IgD-negative memory B cell (primary cell): ENCODE measurements around the gene IRF1. TPM values are rescaled to one million over a fixed set of nuclear protein-coding genes. Genes with fewer than 3 reads are reported as not detected.
A peak's percentile ranks its signal among the peaks of the same experiment; 100 is the strongest.

Experiments used
- H3K27ac Mint-ChIP-seq, 3 donors: one replicate each; pipeline ENCODE4 v1.8.0; 2020 to 2022; ENCODE audit warnings: mild to moderate bottlenecking in 3 of 3, mixed read lengths in 3 of 3, moderate library complexity in 1 of 3
- H3K27me3 Mint-ChIP-seq: one replicate; pipeline ENCODE4 v1.8.0; 2021; ENCODE audit warnings: mixed read lengths
- H3K36me3 Mint-ChIP-seq: one replicate; pipeline ENCODE4 v1.8.0; 2020; ENCODE audit warnings: mild to moderate bottlenecking, mixed read lengths
- H3K4me1 Mint-ChIP-seq, 3 donors: one replicate each; pipeline ENCODE4 v1.8.0; 2020 to 2022; ENCODE audit warnings: mixed read lengths in 3 of 3, mild to moderate bottlenecking in 1 of 3
- H3K4me3 Mint-ChIP-seq, 4 donors: one replicate each; pipeline ENCODE4 v1.8.0; 2020 to 2022; ENCODE audit warnings: mild to moderate bottlenecking in 4 of 4, mixed read lengths in 4 of 4, moderate library complexity in 3 of 4
- H3K9me3 Mint-ChIP-seq, 3 donors: one replicate each; pipeline ENCODE4 v1.8.0; 2020 to 2021; ENCODE audit warnings: mixed read lengths in 3 of 3, mild to moderate bottlenecking in 1 of 3
- polyA plus RNA-seq: library from polyadenylated mRNA; unstranded; fragments of 300-500 nt; fragmentation: Illumina TruSeq; gene quantifications from one replicate; pipeline ENCODE4 v1.2.3, GENCODE V29; 2021

Gene IRF1
- polyA plus RNA-seq, 1 donor from 2014 or later, result 207 TPM

DNA sequence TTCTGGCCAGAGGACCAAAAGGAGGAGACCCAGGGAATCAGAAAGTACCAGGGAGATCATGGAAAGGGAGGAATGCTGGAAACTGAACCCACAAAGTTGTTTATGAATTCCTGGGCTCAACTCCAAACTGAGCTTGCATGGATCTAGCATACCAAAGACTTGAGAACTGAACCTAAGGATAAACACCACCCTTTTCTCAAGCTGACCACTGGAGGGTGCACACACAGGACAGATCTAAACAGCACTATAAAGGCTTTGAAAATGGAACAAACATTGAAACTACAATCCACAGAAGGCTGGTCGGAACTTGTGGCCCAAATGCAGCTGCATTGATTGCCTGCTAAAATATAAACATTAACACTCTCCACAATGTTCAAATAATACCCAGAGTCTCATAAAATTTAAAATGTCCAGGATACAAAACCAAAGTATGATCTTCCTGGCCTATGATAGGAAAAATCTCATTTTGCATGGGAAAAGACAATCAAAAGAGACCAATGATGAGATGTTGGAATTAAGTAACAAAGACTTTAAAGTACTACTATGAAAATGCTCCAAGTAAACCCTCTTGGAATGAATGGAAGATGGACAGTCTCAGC is 15.6 kb upstream of the IRF1 start:
- peaks cover 7 to 11% (median 11%) of the 10 kb centered on the region in 3 donors for H3K4me1 Mint-ChIP-seq
- H3K27me3 Mint-ChIP-seq, result no peaks in the 10 kb centered on the region
- no peak overlapping the region for H3K27ac Mint-ChIP-seq
- peaks cover 2% of the 10 kb centered on the region for H3K36me3 Mint-ChIP-seq
- H3K9me3 Mint-ChIP-seq, result no peaks in the 10 kb centered on the region
- no peak overlapping the region for H3K4me3 Mint-ChIP-seq

GRCh38 chr5:132505641-132506040 is 15.1 kb upstream of the IRF1 start:
- peaks cover 2% of the 10 kb centered on the region for H3K36me3 Mint-ChIP-seq
- no peaks in the 10 kb centered on the region for H3K9me3 Mint-ChIP-seq
- no peak overlapping the region for H3K4me3 Mint-ChIP-seq
- H3K27me3 Mint-ChIP-seq, result no peaks in the 10 kb centered on the region
- peaks cover 9 to 17% (median 14%) of the 10 kb centered on the region in 3 donors for H3K4me1 Mint-ChIP-seq
- H3K27ac Mint-ChIP-seq, result no peak overlapping the region

GRCh38 chr5:132504746-132505145 is 14.2 kb upstream of the IRF1 start:
- H3K27me3 Mint-ChIP-seq, result no peaks in the 10 kb centered on the region
- no peak overlapping the region for H3K4me3 Mint-ChIP-seq
- no peaks in the 10 kb centered on the region for H3K9me3 Mint-ChIP-seq
- no peak overlapping the region for H3K27ac Mint-ChIP-seq
- H3K4me1 Mint-ChIP-seq, result peaks cover 15 to 22% (median 19%) of the 10 kb centered on the region in 3 donors
- H3K36me3 Mint-ChIP-seq, result peaks cover 1% of the 10 kb centered on the region

- H3K36me3 Mint-ChIP-seq, result no peaks in the 10 kb centered on the region
- peak overlapping the region in 1 of 3 donors; percentile 55 for H3K27ac Mint-ChIP-seq
- H3K4me3 Mint-ChIP-seq, result peak overlapping the region in 2 of 4 donors; percentile 42 to 66
- no peaks in the 10 kb centered on the region for H3K9me3 Mint-ChIP-seq
- H3K27me3 Mint-ChIP-seq, result no peaks in the 10 kb centered on the region
- H3K4me1 Mint-ChIP-seq, result peaks cover 13 to 23% (median 21%) of the 10 kb centered on the region in 3 donors
Measured at GRCh38 chr5:132503244-132503643, 12.7 kb upstream of the IRF1 start.

DNA sequence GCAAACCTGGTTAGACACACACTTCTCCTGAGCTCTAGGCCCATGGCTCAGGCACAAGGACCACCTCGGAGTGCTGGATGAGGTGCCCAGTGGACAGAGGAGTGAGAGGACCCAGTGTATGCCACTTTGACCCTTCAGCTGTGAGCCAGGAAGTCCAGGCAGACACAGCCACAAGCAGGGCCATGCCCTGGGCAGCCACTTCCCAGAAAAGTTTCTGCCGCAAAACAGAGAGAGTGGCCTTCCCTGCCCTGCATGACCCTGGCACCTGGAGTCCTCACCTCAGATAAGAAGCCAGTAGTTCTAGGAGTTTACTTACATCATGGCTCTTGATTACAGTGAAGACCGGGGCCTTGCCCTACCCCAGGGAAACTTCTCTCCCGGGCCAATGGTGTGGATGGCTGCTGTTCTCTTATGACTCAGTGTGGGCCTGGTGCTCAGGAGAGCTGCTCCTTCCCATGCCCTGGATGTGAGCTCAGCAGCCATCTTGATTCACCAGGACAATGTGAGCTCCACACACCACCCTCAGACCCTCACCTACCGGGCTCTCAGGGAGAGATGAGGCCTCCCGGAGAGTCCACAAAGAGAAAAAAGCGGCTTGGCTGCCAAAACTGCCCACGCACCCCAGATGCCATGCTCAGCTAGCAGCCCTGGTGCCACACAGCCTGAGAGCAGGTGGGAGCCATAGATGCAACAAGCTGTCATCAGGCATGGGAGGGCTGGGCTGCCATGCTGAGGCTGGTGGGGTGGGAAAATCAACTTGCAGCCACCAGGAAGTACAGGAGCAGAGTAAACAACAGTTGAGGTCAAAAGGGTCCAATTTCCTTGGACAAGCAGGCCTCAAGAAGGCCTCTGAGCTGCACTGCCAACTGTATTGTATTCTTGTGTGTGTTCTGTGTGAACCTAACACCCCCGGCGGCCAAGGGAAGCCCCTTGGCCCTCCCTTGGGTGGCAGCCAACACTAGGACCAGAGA is 11.7 kb upstream of the IRF1 start:
- Mint-ChIP-seq H3K36me3 (no peaks in the 10 kb centered on the region), H3K27me3 (no peaks in the 10 kb centered on the region), H3K27ac (peak overlapping the region in 2 of 3 donors; percentile 31 to 55), H3K4me1 (peaks cover 16 to 23% (median 23%) of the 10 kb centered on the region in 3 donors), H3K4me3 (no peak overlapping the region), H3K9me3 (no peaks in the 10 kb centered on the region)

DNA sequence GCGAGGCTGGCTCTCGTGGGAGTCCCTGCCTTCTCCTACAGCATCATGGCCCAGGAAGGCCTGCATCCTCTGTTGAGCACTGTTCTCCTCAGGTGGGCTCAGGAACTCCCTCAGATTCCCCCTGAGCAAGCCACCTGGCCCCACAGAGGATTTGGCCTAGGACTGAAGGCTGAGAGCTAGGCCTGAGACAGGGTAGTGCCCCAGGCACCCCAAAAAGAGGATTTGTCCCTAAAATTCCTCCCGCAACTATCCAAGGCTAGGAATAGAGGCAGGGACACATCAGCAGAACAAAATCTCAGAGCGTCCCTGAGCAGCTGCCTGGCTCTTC is 11.0 kb upstream of the IRF1 start:
- Mint-ChIP-seq H3K4me3 (no peak overlapping the region), H3K4me1 (peaks cover 17 to 25% (median 23%) of the 10 kb centered on the region in 3 donors), H3K9me3 (no peaks in the 10 kb centered on the region), H3K27me3 (no peaks in the 10 kb centered on the region), H3K27ac (peak overlapping the region in 2 of 3 donors; percentile 88 to 96), H3K36me3 (no peaks in the 10 kb centered on the region)

DNA sequence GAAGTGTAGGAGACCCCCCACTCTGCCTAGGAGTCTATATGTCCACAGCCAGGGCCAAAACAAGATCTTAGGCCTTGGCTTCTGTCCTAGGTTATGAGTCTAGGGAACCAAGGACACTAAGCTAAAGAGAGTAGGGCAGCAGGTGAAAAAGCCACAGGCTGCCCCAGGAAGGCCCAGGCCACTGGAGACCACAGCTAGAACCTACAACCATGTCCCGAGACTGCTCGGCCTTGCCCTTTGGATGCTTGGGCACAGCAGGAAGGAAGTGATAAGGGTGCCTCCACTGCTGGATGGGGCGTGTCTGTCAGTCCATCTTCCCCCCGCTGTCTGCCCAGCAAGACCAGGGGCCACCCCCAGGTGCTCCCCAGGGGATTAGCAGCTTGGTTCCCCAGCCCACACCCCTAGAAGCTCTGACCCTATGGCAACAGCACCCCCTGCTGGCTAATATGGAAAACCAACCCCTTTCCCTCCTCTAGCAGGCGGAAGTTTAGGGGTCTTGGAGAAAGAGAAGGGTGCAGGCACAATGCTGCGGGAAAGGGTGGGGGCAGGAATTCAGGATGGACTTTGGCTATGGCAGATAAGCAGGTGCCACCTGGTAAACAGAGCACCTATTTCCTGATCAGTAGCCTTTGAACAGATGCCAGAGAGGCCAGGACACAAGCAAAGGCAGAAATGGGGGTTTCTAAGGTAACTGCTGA is 10.5 kb upstream of the IRF1 start:
- Mint-ChIP-seq H3K4me1 (peaks cover 21% of the 10 kb centered on the region in 3 donors), H3K4me3 (peak overlapping the region in 2 of 4 donors; percentile 57 to 83), H3K36me3 (no peaks in the 10 kb centered on the region), H3K9me3 (no peaks in the 10 kb centered on the region), H3K27ac (peak overlapping the region; percentile 88 to 96 (median 95)), H3K27me3 (no peaks in the 10 kb centered on the region)

GRCh38 chr5:132500244-132500930 is 9.8 kb upstream of the IRF1 start:
- Mint-ChIP-seq H3K4me3 (peak overlapping the region in 2 of 4 donors; percentile 27 to 57), H3K27ac (peak overlapping the region; percentile 88 to 96 (median 95)), H3K4me1 (peaks cover 20 to 25% (median 24%) of the 10 kb centered on the region in 3 donors), H3K9me3 (no peaks in the 10 kb centered on the region), H3K36me3 (no peaks in the 10 kb centered on the region), H3K27me3 (no peaks in the 10 kb centered on the region)

- Mint-ChIP-seq H3K27ac (peak overlapping the region; percentile 88 to 96 (median 95)), H3K4me1 (peaks cover 25 to 29% (median 26%) of the 10 kb centered on the region in 3 donors), H3K4me3 (peak overlapping the region in 1 of 4 donors; percentile 80), H3K27me3 (no peaks in the 10 kb centered on the region), H3K9me3 (no peaks in the 10 kb centered on the region), H3K36me3 (no peaks in the 10 kb centered on the region)
Measured at GRCh38 chr5:132499440-132500243, 9.1 kb upstream of the IRF1 start.

DNA sequence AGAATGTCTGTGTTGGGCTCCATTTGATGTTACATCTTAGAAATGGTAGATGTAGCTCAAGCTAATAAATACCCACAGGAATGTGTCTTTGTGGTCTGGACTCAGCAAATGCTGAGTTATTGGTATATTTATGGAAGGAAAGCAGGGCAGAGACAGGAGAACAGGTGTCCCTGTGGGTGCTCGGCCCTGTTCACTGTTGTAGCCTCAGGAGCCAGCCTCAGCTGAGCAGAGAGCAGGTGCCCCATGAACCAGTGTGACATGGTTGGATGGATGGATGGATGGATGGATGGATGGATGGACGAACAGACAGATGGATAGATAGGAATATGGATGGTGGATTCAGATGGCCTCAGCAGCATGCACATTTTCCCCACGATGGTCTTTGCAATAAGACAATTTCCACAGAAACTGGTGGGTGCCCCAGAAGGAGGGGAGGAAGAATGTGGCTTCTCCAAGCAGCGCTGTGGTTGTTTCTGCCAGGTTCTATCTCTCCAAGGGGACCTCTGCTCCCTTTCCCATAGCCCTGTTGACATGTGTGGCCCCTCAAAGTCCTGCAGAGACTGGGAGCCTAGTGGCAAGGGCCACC is 8.2 kb upstream of the IRF1 start:
- no peaks in the 10 kb centered on the region for H3K9me3 Mint-ChIP-seq
- H3K27me3 Mint-ChIP-seq, result no peaks in the 10 kb centered on the region
- H3K4me1 Mint-ChIP-seq, result peaks cover 33 to 37% (median 34%) of the 10 kb centered on the region in 3 donors
- no peaks in the 10 kb centered on the region for H3K36me3 Mint-ChIP-seq
- H3K4me3 Mint-ChIP-seq, result peak overlapping the region in 2 of 4 donors; percentile 39 to 80
- H3K27ac Mint-ChIP-seq, result peak overlapping the region; percentile 88 to 91 (median 89)

- Mint-ChIP-seq H3K36me3 (no peaks in the 10 kb centered on the region), H3K27ac (peak overlapping the region; percentile 88 to 97 (median 95)), H3K27me3 (no peaks in the 10 kb centered on the region), H3K9me3 (no peaks in the 10 kb centered on the region), H3K4me3 (peak overlapping the region in 2 of 4 donors; percentile 80 to 96), H3K4me1 (peaks cover 34 to 42% (median 40%) of the 10 kb centered on the region in 3 donors)
Measured at GRCh38 chr5:132498152-132498551, 7.6 kb upstream of the IRF1 start.

- H3K4me1 Mint-ChIP-seq, result peaks cover 34 to 45% (median 42%) of the 10 kb centered on the region in 3 donors
- no peaks in the 10 kb centered on the region for H3K9me3 Mint-ChIP-seq
- H3K27ac Mint-ChIP-seq, result peak overlapping the region; percentile 88 to 97 (median 95)
- H3K4me3 Mint-ChIP-seq, result peak overlapping the region; percentile 80 to 97 (median 94)
- no peaks in the 10 kb centered on the region for H3K36me3 Mint-ChIP-seq
- no peaks in the 10 kb centered on the region for H3K27me3 Mint-ChIP-seq
Measured at GRCh38 chr5:132497488-132497997, 7.0 kb upstream of the IRF1 start.
